ENCODE results near the gene NRSN1.

DNA sequence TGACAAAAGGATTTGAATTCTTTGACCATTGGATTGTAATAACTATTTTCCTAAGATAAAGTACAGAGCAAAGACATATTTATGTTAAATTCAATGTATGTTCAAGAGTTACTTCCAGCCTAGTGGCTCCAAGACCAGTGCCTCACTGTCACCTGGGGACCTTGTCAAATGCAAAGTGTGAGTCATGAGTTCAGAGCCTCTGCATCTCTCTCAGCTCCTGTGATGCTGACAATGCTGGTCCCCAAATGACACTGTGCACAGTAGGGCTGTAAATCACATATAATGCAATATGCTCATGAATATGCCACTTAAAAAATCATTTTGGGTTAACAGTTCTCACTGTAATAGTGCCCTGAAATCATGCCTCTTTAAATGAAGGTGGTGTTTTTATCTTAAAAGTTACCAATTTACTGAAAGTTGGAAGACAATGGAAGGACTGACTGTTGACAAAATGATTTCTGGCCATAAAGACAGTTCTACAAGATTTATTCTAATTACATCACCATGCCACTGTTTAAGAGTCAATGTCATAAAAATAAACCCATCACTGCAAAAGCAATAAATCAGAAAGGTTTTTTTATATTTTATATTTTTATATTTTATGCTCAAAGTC, 62.1 kb downstream of the NRSN1 start:
- no peak for TF ChIP-seq POLR2A (IDR thresholded peaks at IDR 0.05)
- TF ChIP-seq, protein P1, sequence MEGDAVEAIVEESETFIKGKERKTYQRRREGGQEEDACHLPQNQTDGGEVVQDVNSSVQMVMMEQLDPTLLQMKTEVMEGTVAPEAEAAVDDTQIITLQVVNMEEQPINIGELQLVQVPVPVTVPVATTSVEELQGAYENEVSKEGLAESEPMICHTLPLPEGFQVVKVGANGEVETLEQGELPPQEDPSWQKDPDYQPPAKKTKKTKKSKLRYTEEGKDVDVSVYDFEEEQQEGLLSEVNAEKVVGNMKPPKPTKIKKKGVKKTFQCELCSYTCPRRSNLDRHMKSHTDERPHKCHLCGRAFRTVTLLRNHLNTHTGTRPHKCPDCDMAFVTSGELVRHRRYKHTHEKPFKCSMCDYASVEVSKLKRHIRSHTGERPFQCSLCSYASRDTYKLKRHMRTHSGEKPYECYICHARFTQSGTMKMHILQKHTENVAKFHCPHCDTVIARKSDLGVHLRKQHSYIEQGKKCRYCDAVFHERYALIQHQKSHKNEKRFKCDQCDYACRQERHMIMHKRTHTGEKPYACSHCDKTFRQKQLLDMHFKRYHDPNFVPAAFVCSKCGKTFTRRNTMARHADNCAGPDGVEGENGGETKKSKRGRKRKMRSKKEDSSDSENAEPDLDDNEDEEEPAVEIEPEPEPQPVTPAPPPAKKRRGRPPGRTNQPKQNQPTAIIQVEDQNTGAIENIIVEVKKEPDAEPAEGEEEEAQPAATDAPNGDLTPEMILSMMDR (IDR thresholded peaks at IDR 0.05 in 8 of 11, conservative IDR thresholded peaks at IDR 0.05 in 3 of 11): no peak

All from spleen (tissue), 7 donors.